ENCODE data around the gene PAFAH1B2.

PAFAH1B2 gene

DNA sequence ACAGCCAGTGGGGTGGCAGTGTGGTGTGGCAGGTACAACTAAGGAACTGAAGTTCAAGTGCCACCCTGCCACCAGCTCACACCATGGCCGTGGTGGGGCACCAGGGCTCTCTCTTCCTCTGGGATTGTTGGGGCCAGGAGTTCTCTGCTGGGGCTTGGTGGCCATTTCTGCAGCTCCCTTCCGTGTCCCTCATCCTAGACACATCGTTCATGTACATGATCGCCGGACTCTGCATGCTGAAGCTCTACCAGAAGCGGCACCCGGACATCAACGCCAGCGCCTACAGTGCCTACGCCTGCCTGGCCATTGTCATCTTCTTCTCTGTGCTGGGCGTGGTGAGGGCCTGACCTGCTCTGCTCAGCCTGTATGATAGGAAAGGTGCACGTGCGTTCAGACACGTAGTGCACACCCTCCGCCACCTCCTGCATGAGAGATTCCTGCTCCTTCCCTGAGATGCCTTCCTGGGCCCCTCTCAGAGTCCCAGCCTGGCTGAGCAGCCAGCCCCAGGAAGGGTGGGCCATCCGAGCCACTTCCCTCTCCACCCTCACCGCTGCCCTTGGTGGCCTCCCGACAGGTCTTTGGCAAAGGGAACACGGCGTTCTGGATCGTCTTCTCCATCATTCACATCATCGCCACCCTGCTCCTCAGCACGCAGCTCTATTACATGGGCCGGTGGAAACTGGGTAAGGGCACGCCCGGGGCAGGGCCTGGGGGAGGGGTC is 47.8 kb downstream of the PAFAH1B2 start:
- DNase-seq, result no peak

DNA sequence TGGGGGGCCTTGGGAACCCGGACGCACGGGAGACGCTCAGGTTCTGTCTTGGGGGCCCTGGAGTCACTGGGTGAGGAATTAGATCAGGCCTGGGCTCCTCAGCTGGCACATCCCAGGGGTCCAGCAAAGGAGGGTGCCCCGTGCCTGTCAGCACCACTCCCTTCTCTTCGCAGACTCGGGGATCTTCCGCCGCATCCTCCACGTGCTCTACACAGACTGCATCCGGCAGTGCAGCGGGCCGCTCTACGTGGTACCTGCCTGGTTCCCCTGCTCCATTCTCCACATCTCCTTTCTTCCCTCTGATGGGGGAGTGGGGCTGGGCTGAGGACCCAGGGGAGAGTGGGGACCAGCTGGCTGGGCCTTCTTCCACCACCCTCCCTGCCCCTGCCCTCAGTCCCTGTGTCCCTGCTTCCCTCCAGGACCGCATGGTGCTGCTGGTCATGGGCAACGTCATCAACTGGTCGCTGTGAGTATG is 48.4 kb downstream of the PAFAH1B2 start:
- no peak for DNase-seq

DNA sequence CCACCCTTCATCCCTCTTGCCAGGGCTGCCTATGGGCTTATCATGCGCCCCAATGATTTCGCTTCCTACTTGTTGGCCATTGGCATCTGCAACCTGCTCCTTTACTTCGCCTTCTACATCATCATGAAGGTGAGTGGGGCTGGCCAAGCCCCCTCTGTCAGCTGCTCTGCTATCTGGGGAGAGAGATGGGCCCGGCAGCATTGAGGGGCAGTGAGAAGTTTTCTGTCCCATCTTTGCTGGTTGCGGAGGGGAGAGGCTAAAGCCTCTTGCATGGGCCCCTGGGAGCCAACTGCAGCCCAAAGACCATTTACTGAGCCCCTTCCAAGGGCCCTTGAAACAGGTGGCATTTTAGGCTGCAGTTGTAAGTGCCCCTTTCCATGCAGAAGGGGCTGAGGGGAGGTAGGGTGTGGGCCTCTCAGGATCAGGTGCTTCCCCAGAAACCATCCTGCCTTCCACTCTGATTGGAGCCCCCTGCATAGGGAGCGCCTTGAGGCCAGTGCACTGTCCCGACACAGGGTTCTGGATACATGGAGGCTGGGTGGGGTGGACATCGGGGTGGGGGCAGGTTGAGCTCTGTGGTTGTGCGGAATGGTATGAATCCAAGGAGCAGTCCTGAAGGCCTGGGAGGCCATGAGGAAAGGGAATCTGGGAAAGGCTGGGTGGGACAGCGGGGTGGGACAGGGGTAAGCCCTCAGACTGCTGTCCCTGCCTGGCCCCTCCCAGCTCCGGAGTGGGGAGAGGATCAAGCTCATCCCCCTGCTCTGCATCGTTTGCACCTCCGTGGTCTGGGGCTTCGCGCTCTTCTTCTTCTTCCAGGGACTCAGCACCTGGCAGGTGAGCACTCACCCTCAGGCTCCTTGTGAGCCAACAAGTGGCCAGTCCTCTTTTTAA is 49.3 kb downstream of the PAFAH1B2 start:
- DNase-seq, result no peak

DNA sequence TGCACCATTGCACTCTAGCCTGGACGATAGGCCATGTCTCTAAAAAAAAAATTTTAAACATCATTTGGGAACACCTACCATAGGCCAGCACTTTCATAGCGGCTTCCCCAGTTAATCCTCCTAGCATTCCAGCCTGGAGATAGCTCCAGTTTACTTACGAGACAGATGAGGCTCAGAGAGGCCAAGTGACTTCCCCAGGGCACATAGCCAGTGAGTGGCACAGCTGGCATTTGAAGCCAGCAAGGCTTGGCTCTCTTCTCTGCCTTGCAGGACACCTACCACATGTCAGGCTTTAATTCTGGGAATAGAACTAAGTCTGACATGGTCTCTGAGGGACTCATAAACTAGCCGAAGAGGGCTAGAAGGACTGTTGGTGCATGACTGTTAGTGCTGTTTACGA is 50.2 kb downstream of the PAFAH1B2 start:
- DNase-seq, result no peak

DNA sequence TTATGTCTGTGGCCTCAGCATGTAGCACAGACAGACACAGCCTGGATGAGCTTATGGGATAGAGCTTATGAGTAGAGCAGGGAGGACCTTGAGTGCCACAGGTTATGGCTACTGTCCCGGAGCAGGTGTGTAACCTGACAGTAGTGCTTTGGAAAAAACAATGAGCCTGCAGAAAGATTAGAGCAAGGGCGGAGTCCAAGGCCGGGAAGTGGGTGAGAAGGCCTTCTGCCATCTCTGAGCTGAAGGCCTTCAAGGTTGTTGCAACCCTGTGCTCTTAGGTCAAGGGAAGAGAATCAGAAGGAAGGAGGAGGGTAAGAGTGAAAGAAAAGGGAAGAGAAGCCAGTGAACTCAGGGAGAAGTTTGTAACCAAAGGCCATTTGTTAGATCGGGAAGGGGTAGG is 51.2 kb downstream of the PAFAH1B2 start:
- no peak for DNase-seq

DNA sequence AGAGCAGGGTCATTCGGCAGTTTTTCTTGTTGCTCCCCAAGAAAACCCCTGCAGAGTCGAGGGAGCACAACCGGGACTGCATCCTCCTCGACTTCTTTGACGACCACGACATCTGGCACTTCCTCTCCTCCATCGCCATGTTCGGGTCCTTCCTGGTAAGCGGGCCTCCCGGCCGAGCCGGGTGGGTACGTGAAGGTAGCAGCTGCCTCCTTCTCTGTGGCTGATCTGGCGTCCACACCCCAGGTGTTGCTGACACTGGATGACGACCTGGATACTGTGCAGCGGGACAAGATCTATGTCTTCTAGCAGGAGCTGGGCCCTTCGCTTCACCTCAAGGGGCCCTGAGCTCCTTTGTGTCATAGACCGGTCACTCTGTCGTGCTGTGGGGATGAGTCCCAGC is 51.7 kb downstream of the PAFAH1B2 start:
- DNase-seq, result no peak

DNA sequence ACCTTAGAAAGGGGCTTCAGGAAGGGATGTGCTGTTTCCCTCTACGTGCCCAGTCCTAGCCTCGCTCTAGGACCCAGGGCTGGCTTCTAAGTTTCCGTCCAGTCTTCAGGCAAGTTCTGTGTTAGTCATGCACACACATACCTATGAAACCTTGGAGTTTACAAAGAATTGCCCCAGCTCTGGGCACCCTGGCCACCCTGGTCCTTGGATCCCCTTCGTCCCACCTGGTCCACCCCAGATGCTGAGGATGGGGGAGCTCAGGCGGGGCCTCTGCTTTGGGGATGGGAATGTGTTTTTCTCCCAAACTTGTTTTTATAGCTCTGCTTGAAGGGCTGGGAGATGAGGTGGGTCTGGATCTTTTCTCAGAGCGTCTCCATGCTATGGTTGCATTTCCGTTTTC is 52.9 kb downstream of the PAFAH1B2 start:
- no peak for DNase-seq

DNA sequence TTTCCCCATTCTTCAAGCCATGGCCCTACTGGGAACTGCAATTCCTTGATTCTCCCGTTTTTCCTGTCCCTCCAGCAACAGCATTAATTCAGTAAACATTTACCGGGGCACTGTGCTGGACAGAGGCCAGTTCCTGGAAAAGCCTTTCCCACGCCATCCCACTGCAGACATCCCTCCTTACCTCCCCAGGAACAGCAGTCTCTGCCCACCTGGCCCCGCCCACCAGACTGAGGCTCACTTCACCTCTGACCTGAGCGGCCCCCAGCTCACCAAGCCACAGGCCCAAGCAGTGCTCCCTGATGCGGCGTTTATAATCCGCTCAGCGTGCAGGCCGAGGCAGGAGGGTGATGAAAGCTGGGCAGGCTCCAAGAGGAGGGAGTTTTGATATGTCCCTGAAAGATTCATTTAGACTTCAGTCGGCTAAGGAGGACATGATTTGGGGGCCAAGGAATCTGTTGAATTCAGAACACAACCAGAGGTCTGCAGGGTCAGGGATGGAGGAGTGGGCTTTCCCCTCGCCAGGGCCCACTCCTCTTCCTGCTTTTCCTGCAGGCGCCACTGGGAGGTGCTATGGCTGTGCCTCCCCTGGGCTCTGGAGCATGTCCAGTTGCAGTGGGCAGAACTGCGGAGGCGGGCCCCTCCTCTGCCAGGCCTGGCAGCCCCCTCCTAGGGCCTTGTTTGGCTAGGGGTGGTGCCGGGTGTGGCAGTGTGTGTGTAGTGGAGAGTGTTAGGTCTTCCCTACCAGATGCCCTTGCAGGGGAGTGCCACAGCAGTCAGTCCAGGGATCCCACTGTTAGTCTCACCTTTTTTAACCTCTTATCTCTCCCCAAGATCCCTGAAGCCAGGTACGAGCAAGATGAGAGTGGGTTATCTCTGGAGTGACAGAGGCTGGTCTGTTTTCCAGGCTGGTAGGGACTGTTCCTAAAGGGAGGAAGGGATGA is 53.7 kb downstream of the PAFAH1B2 start:
- DNase-seq, result no peak

DNA sequence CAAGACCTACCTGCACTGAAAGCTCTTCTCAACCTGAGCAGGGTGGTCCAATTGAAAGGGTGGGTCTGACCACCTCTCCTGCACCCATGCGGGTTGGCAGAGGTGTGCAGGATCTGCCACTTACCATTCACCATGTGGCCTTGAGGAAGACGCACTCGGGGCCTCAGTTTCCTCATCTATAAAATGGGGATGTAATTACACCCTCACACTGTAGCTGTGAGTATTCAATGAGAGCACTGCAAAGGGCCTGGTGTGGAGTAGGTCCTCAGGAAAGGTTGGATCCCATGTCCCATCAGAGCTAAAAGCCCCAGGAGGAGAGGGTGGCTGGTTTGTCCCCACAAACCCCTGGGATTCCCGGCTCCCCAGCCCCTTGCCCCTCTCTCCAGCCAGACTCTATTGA is 54.5 kb downstream of the PAFAH1B2 start:
- DNase-seq, result no peak

DNA sequence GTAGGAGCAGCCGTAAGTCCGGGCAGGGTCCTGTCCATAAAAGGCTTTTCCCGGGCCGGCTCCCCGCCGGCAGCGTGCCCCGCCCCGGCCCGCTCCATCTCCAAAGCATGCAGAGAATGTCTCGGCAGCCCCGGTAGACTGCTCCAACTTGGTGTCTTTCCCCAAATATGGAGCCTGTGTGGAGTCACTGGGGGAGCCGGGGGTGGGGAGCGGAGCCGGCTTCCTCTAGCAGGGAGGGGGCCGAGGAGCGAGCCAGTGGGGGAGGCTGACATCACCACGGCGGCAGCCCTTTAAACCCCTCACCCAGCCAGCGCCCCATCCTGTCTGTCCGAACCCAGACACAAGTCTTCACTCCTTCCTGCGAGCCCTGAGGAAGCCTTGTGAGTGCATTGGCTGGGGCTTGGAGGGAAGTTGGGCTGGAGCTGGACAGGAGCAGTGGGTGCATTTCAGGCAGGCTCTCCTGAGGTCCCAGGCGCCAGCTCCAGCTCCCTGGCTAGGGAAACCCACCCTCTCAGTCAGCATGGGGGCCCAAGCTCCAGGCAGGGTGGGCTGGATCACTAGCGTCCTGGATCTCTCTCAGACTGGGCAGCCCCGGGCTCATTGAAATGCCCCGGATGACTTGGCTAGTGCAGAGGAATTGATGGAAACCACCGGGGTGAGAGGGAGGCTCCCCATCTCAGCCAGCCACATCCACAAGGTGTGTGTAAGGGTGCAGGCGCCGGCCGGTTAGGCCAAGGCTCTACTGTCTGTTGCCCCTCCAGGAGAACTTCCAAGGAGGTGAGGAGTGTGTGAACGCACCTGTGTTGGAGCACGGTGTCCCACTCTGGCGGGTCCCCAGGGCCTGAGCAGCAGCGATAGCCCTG is 55.2 kb downstream of the PAFAH1B2 start, which contains the start of gene TAGLN:
TAGLN (plus strand) TSS at position 318 of the 863 bp plus-strand sequence. CDS start 3,644 bp downstream, outside the sequence.
- no peak for DNase-seq

DNA sequence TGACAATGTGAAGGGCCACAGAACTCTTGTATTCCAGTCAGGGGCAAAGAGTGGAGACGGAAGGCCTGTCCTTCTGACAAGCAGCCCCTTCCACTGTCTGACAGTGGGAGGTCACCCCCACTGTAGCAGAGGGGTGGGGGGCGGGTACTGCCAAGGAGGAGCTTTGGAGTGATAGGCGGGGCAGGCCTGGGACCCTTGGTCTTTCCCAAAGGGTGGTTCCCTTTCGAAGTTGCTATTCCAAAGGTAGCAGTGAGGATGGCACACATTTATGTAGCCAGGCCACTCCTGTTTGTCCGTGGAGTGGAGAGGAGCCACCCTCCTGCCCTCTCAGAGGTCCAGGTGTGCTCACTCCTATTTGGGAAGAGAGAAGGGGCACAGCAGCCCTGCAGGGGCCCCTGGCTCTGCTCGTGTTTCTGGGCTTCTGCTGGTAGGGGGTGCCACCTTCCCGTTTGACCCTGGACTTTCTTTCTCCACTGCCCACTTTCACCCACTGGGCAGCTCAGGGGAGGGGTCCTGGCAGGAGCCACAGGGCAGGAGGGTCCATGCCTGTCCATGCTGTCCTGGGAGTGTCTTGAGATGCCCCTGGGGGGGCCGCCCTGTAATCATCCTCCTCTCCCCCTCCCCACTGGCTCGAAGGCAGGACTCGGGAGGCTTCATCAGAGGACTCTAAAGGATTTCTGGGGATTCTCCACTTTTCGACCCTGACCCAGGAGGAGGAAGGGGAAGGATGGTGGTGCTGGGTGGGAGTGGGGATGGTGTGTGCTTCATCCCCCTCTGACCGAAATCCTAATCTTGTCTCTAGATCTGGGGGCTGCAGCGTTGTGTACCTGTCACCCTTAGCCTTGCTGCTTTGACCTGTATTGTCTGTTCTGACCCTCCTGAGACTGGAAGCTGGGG is 56.1 kb downstream of the PAFAH1B2 start:
- no peak for DNase-seq

DNA sequence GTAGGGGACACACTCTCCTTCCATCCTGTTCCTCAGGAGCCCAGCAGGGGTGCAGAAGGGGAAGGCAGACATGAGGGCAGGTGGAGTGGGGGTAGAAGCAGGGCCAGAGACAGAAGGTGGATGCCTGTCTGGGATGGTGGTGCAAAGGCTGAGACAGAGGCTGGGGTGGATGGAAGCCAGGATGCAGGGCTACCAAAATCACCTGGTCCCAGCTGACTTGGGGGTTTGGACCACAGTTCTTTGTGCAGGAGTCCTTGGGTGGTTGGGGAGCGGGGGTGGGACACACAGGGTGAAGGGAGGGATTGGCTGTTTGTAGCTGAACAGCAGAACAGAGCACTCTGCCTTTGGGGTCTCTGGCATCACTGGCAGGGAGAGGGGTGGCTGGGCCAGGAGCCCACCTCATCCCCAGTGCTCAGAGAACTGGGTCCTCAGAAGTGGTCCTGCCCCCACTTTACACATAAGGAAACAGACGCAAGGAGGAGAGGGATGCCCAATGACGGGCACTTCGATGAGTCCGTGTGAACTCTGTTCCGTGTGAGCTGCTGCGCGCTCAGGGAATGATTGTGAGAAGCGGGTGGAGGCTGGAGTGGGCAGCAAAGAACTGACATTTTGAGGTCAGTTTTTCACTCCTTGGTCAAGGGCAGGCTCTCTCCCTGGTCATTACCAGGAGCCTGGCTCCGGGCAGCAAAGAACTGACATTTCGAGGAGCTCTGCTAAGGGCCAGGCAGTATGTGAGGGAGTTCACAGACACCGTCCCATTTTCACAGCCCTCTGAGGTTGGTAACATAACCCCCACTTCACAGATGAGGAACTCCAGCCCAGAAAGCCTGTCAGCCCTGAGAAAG is 56.9 kb downstream of the PAFAH1B2 start:
- no peak for DNase-seq

DNA sequence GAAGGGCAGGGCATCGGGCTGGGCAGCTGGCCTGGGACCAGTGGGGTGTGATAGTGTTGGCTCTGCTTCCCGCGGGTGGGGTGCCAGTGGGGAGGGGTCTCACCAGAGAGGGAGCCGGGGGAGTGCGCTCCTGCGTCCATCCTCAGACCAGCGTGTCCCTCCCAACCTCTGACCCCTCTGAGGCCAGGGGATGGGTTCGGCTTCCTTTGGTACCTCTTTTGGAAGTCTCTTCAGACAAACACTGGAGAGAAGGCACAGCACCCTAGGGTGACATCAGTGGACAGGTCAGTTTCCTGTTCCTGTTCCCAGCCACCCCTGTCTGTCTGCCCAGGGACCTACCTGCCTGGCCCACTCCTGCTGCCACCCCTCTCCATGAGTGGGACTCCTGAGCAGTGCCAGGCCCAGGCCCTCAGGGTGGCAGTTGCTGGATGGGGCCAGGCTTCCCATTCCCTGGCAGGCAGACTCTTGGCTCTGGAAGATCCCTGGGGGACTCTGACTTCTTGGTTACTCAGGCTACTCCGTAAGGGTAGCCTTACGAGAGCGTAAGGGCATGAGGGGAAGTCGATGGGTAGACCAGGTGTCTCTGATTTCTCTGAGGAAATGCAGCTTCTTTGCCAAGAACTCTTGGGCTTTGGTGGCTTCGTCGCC is 57.7 kb downstream of the PAFAH1B2 start:
- no peak for DNase-seq

DNA sequence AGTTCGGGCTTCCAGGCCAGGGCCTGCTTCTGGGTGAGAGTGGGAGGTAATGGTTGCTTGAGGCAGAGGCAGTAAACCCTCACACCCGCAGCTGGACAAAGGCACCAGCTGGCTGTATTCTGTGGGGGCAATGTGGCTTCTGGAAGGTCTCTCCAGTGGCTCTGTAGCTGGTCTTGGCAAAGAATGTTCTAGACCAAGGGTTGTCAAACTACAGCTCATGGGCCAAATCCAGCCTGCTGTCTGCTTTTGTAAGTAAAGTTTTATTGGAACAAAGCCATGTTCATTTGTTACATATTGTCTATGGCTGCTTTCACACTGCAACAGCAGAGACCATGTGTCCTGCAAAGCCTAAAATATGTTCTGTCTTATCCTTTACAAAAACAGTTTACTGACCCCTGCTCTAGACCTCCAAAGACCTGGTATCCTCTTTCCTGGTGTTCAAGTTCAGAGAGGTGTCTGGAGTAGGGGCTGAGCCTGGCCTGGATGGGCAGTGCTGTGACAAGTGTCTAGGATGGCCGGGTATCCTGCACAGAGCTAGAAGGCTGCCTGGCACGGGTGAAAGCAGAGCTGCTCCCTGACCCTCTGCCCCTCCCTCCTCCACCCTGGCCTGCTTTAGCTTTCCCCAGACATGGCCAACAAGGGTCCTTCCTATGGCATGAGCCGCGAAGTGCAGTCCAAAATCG is 58.4 kb downstream of the PAFAH1B2 start:
- no peak for DNase-seq

DNA sequence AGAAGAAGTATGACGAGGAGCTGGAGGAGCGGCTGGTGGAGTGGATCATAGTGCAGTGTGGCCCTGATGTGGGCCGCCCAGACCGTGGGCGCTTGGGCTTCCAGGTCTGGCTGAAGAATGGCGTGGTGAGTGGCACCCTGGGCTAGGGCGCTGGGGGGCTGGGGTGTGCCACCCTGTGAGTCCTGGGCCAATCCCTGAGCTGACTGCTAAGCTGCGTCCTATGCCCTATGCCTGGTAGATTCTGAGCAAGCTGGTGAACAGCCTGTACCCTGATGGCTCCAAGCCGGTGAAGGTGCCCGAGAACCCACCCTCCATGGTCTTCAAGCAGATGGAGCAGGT is 59.0 kb downstream of the PAFAH1B2 start:
- no peak for DNase-seq

DNA sequence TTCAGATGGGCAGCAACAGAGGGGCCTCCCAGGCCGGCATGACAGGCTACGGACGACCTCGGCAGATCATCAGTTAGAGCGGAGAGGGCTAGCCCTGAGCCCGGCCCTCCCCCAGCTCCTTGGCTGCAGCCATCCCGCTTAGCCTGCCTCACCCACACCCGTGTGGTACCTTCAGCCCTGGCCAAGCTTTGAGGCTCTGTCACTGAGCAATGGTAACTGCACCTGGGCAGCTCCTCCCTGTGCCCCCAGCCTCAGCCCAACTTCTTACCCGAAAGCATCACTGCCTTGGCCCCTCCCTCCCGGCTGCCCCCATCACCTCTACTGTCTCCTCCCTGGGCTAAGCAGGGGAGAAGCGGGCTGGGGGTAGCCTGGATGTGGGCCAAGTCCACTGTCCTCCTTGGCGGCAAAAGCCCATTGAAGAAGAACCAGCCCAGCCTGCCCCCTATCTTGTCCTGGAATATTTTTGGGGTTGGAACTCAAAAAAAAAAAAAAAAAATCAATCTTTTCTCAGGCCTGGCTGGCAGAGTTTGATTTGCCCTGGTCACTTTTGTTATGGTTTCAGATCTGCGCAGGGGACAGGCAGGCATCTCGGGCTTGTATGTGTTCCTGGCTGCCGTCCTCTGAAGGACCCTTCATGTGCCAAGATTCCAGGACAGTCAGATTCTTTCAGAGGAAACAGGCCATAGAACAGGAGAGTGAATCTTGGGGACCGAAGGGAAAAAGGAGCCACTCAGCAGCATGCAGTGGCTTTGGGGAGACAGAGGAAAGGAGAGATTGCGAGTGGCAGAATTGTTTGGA is 60.4 kb downstream of the PAFAH1B2 start:
- no peak for DNase-seq

DNA sequence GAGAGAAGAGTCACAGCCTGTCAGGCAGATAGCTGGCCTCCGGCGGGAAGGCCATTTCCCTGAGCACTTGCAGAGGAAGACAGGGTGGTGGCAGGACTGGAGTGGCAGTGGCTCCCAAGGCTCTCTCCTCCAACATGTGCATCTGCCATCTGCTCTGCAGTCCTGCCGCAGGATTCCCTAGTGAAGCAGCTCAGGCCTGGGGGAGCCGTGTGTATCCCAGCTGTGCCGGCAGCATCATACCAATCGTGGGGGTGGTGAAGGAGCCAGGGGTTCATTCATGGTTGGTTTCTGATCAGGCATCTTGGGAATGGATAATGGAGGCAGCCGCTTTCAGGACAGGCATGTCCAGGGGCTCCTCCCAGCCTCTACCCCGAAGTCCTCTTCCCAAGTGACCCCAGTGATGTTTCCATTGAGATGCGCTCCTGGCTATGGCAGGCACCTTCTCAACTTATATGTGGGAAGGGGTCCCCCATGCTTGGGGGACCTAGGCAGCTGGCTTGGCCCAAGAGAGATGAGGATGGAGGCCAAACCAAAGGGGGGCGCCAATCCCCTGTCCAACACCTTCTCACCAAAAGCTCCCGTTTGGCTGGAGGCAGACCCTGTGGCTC is 61.2 kb downstream of the PAFAH1B2 start:
- DNase-seq, result no peak

All from NCI-H774 (cell line).